Astrocyte (in vitro differentiated cells and primary cell): ENCODE measurements around the gene GPNMB. TPM values are rescaled to one million over a fixed set of nuclear protein-coding genes. Genes with fewer than 3 reads are reported as not detected.

Experiments
- DNase-seq: peaks from one replicate; pipeline ENCODE4 v3.0.0-alpha.2; 2010; ENCODE audit warnings: low read depth
- FAIRE-seq: peaks from 2 replicates; lab custom pipeline; 2011; peaks lifted over from hg19 to GRCh38; lab: Jason Lieb, UNC
- H2AFZ ChIP-seq: 2 replicates; pipeline ENCODE4 v1.6.0; 2012; ENCODE audit warnings: low read depth, low read length, inconsistent platforms
- H3K27ac ChIP-seq: 2 replicates; pipeline ENCODE4 v1.5.1; 2011; ENCODE audit warnings: low read depth, low read length, inconsistent platforms
- H3K27me3 ChIP-seq: 2 replicates; pipeline ENCODE4 v1.6.0; 2011; ENCODE audit warnings: low read length, inconsistent platforms; ENCODE audit not compliant: insufficient read depth
- H3K36me3 ChIP-seq: 2 replicates; pipeline ENCODE4 v1.5.1; 2011; ENCODE audit warnings: low read length, inconsistent platforms; ENCODE audit not compliant: insufficient read depth
- H3K4me1 ChIP-seq: 2 replicates; pipeline ENCODE4 v1.5.1; 2011; ENCODE audit warnings: low read length, inconsistent platforms; ENCODE audit not compliant: insufficient read depth
- H3K4me2 ChIP-seq: 2 replicates; pipeline ENCODE4 v1.6.0; 2012; ENCODE audit warnings: low read length, inconsistent platforms
- H3K4me3 ChIP-seq: 2 replicates; pipeline ENCODE4 v1.5.1; 2011; ENCODE audit warnings: low read depth, mild to moderate bottlenecking, low read length, inconsistent platforms; ENCODE audit not compliant: insufficient read depth
- H3K79me2 ChIP-seq: 2 replicates; pipeline ENCODE4 v1.6.0; 2012; ENCODE audit warnings: mild to moderate bottlenecking, low read length, inconsistent platforms; ENCODE audit not compliant: insufficient read depth
- H3K9ac ChIP-seq: 2 replicates; pipeline ENCODE4 v1.6.0; 2012; ENCODE audit warnings: mild to moderate bottlenecking, low read length, inconsistent platforms
- H3K9me3 ChIP-seq: 2 replicates; pipeline ENCODE4 v1.5.1; 2012; ENCODE audit warnings: low read depth, mild to moderate bottlenecking, low read length, inconsistent platforms; ENCODE audit not compliant: insufficient read depth
- H4K20me1 ChIP-seq: 2 replicates; pipeline ENCODE4 v1.6.0; 2012; ENCODE audit warnings: low read length, inconsistent platforms; ENCODE audit not compliant: insufficient read depth
- H3K27ac Mint-ChIP-seq: one replicate; pipeline ENCODE4 v1.8.0; 2021; ENCODE audit warnings: mild to moderate bottlenecking, mixed read lengths; ENCODE audit not compliant: unreplicated experiment
- H3K27me3 Mint-ChIP-seq: one replicate; pipeline ENCODE4 v1.8.0; 2021; ENCODE audit warnings: low read depth, mixed read lengths; ENCODE audit not compliant: unreplicated experiment
- H3K36me3 Mint-ChIP-seq: one replicate; pipeline ENCODE4 v1.8.0; 2021; ENCODE audit warnings: low read depth, mixed read lengths; ENCODE audit not compliant: unreplicated experiment
- H3K4me1 Mint-ChIP-seq: one replicate; pipeline ENCODE4 v1.8.0; 2021; ENCODE audit warnings: low read depth, mixed read lengths; ENCODE audit not compliant: unreplicated experiment
- H3K4me3 Mint-ChIP-seq: one replicate; pipeline ENCODE4 v1.8.0; 2021; ENCODE audit warnings: mild to moderate bottlenecking, moderate library complexity, mixed read lengths; ENCODE audit not compliant: unreplicated experiment
- H3K9me3 Mint-ChIP-seq: one replicate; pipeline ENCODE4 v1.8.0; 2021; ENCODE audit warnings: mild to moderate bottlenecking, mixed read lengths; ENCODE audit not compliant: unreplicated experiment
- CTCF ChIP-seq: IDR thresholded peaks from 2 replicates; pipeline ENCODE4 v1.5.1; 2011; ENCODE audit warnings: low read depth, mild to moderate bottlenecking, inconsistent platforms, low read length, moderate library complexity; ENCODE audit not compliant: insufficient read depth
- EZH2 ChIP-seq: IDR thresholded peaks from 2 replicates; pipeline ENCODE4 v1.6.1; 2012; ENCODE audit warnings: mild to moderate bottlenecking, low read length, inconsistent platforms; ENCODE audit not compliant: insufficient read depth
- total RNA-seq: library from RNA; stranded (reverse); gene quantifications from 2 replicates; pipeline ENCODE4 v1.2.1, GENCODE V29; 2021

The GPNMB gene
- total RNA-seq, 1 donor from 2014 or later: 0.91 TPM

- Histone ChIP-seq H3K9ac (no peak overlapping the region), H3K27ac (no peak overlapping the region), H3K36me3 (no peaks in the 10 kb centered on the region), H3K9me3 (no peaks in the 10 kb centered on the region), H3K27me3 (peaks cover 2% of the 10 kb centered on the region), H3K79me2 (no peaks in the 10 kb centered on the region), H2AFZ (no peak overlapping the region), H3K4me1 (no peaks in the 10 kb centered on the region), H3K4me3 (no peak overlapping the region), H4K20me1 (no peaks in the 10 kb centered on the region), H3K4me2 (no peak overlapping the region)
- FAIRE-seq (no peak), DNase-seq (no peak)
- H3K9me3 Mint-ChIP-seq: no peaks in the 10 kb centered on the region
- H3K4me1 Mint-ChIP-seq: no peaks in the 10 kb centered on the region
- no peaks in the 10 kb centered on the region for H3K36me3 Mint-ChIP-seq
- H3K4me3 Mint-ChIP-seq: no peak overlapping the region
- TF ChIP-seq EZH2: no peak
- TF ChIP-seq CTCF: no peak
- peaks cover 11% of the 10 kb centered on the region for H3K27me3 Mint-ChIP-seq
- H3K27ac Mint-ChIP-seq: no peak overlapping the region
Observed at GRCh38 chr7:23214938-23215337, 31.6 kb upstream of the GPNMB start.

GRCh38 chr7:23216021-23216420, 30.6 kb upstream of the GPNMB start:
- Histone ChIP-seq H3K9ac (no peak overlapping the region), H3K27ac (no peak overlapping the region), H3K27me3 (peaks cover 2% of the 10 kb centered on the region), H3K4me1 (no peaks in the 10 kb centered on the region), H3K4me3 (no peak overlapping the region), H3K9me3 (no peaks in the 10 kb centered on the region), H2AFZ (no peak overlapping the region), H3K4me2 (no peak overlapping the region), H3K79me2 (no peaks in the 10 kb centered on the region), H4K20me1 (no peaks in the 10 kb centered on the region), H3K36me3 (no peaks in the 10 kb centered on the region)
- Mint-ChIP-seq H3K4me3 (no peak overlapping the region), H3K4me1 (no peaks in the 10 kb centered on the region), H3K27ac (no peak overlapping the region), H3K36me3 (no peaks in the 10 kb centered on the region), H3K9me3 (no peaks in the 10 kb centered on the region), H3K27me3 (peaks cover 7% of the 10 kb centered on the region)
- no peak for TF ChIP-seq CTCF
- TF ChIP-seq EZH2: no peak
- FAIRE-seq: no peak
- no peak for DNase-seq

GRCh38 chr7:23218196-23218595, 28.4 kb upstream of the GPNMB start:
- Histone ChIP-seq H3K27me3 (peaks cover 2% of the 10 kb centered on the region), H3K9me3 (no peaks in the 10 kb centered on the region), H4K20me1 (no peaks in the 10 kb centered on the region), H3K36me3 (no peaks in the 10 kb centered on the region), H2AFZ (no peak overlapping the region), H3K4me1 (no peaks in the 10 kb centered on the region), H3K27ac (no peak overlapping the region), H3K4me2 (no peak overlapping the region), H3K79me2 (no peaks in the 10 kb centered on the region), H3K9ac (no peak overlapping the region), H3K4me3 (no peak overlapping the region)
- FAIRE-seq (no peak), DNase-seq (no peak)
- Mint-ChIP-seq H3K9me3 (no peaks in the 10 kb centered on the region), H3K4me3 (no peak overlapping the region), H3K27ac (no peak overlapping the region), H3K36me3 (no peaks in the 10 kb centered on the region), H3K4me1 (no peaks in the 10 kb centered on the region), H3K27me3 (no peaks in the 10 kb centered on the region)
- TF ChIP-seq CTCF: no peak
- TF ChIP-seq EZH2: no peak
